NCI-H446 (cell line): ENCODE data around the gene AQP6.

Source experiments
- DNase-seq, 2 experiments: peaks; one replicate each; lab custom pipeline; 2025; lab: John Stamatoyannopoulos, UW

The AQP6 gene

GRCh38 chr12:49942921-49943624 is 29.7 kb upstream of the AQP6 start:
- DNase-seq, result peak in 1 of 2 experiments; percentile 25

- peak in 1 of 2 experiments; percentile 25 for DNase-seq
Observed at GRCh38 chr12:49943625-49943960, 29.2 kb upstream of the AQP6 start.

GRCh38 chr12:49944046-49944445 is 28.7 kb upstream of the AQP6 start:
- no peak for DNase-seq

- DNase-seq, result no peak
Observed at GRCh38 chr12:49944718-49945117, 28.0 kb upstream of the AQP6 start.

- DNase-seq, result no peak
Observed at GRCh38 chr12:49945394-49946080, 27.2 kb upstream of the AQP6 start.

- DNase-seq, result no peak
Observed at GRCh38 chr12:49946086-49946485, 26.7 kb upstream of the AQP6 start.

- DNase-seq, result no peak
Observed at GRCh38 chr12:49946497-49946896, 26.2 kb upstream of the AQP6 start.

- no peak for DNase-seq
Observed at GRCh38 chr12:49947593-49948226, 25.0 kb upstream of the AQP6 start.

- DNase-seq, result no peak
Observed at GRCh38 chr12:49948866-49949845, 23.6 kb upstream of the AQP6 start.

GRCh38 chr12:49949866-49950265 is 22.9 kb upstream of the AQP6 start:
- DNase-seq, result no peak

GRCh38 chr12:49950273-49951251 is 22.2 kb upstream of the AQP6 start, which contains the start of gene AQP2:
TSS of gene AQP2 (plus strand) at chr12:49950737. CDS start at chr12:49950831, 94 bp downstream.
- DNase-seq, result no peak

GRCh38 chr12:49951411-49952240 is 21.1 kb upstream of the AQP6 start:
- no peak for DNase-seq

GRCh38 chr12:49952391-49953055 is 20.2 kb upstream of the AQP6 start:
- DNase-seq, result no peak

- DNase-seq, result no peak
Observed at GRCh38 chr12:49953151-49953550, 19.6 kb upstream of the AQP6 start.

- no peak for DNase-seq
Observed at GRCh38 chr12:49953961-49954846, 18.5 kb upstream of the AQP6 start.

GRCh38 chr12:49954863-49955830 is 17.6 kb upstream of the AQP6 start:
- no peak for DNase-seq
